Dermis microvascular lymphatic vessel endothelial cell (primary cell): ENCODE results near the gene PRICKLE4. TPM values are rescaled to one million over a fixed set of nuclear protein-coding genes. Genes with fewer than 3 reads are reported as not detected.
"Not testable (repeated sequence)": the region's sequence is repeated elsewhere in the genome, so short reads cannot be mapped to it uniquely, and the experiment has no call there.

Experiments
- DNase-seq, 2 donors: peaks; one replicate each; pipeline versions ENCODE4 v3.0.0 to v3.0.0-alpha.2; 2010; ENCODE audit warnings: low read depth in 2 of 2
- total RNA-seq: library from RNA; depleted of rRNA; stranded (reverse); fragments of >200 nt; gene quantifications from 2 replicates; pipeline ENCODE4 v1.2.1, GENCODE V29; 2014

The PRICKLE4 gene
- total RNA-seq, 1 donor from 2014 or later, result 6.4 TPM

- DNase-seq, result no peak
These were observed 15.9 kb downstream of the PRICKLE4 start for GRCh38 chr6:41796474-41796873.

GRCh38 chr6:41798901-41799558 is 18.4 kb downstream of the PRICKLE4 start:
- no peak for DNase-seq

GRCh38 chr6:41799559-41799911 is 19.0 kb downstream of the PRICKLE4 start:
- DNase-seq, result no peak

GRCh38 chr6:41801380-41801779 is 20.8 kb downstream of the PRICKLE4 start:
- DNase-seq, result peak in 1 of 2 donors; percentile 64

GRCh38 chr6:41805830-41806774 is 25.5 kb downstream of the PRICKLE4 start:
- no peak for DNase-seq

- no peak for DNase-seq
These were observed 30.5 kb downstream of the PRICKLE4 start for GRCh38 chr6:41811095-41811494.

GRCh38 chr6:41811946-41812345 is 31.4 kb downstream of the PRICKLE4 start:
- not testable (repeated sequence) for DNase-seq

- DNase-seq, result no peak
These were observed 32.9 kb downstream of the PRICKLE4 start for GRCh38 chr6:41813469-41813868.

- no peak for DNase-seq
These were observed 33.4 kb downstream of the PRICKLE4 start for GRCh38 chr6:41813956-41814355.

- DNase-seq, result no peak
These were observed 34.0 kb downstream of the PRICKLE4 start for GRCh38 chr6:41814629-41815028.

- DNase-seq, result no peak
These were observed 35.0 kb downstream of the PRICKLE4 start for GRCh38 chr6:41815587-41815986.

- peak in 1 of 2 donors; percentile 29 for DNase-seq
These were observed 37.9 kb downstream of the PRICKLE4 start for GRCh38 chr6:41818271-41819054.

- no peak for DNase-seq
These were observed 40.7 kb downstream of the PRICKLE4 start for GRCh38 chr6:41821266-41821665.

GRCh38 chr6:41822021-41822420 is 41.4 kb downstream of the PRICKLE4 start:
- no peak for DNase-seq

GRCh38 chr6:41823178-41823577 is 42.6 kb downstream of the PRICKLE4 start:
- no peak for DNase-seq

- peak in 1 of 2 donors; percentile 92 for DNase-seq
These were observed 44.3 kb downstream of the PRICKLE4 start for GRCh38 chr6:41824571-41825569.

- DNase-seq, result no peak
These were observed 45.9 kb downstream of the PRICKLE4 start for GRCh38 chr6:41826343-41827022.

- no peak for DNase-seq
These were observed 51.7 kb downstream of the PRICKLE4 start for GRCh38 chr6:41832263-41832662.

- DNase-seq, result no peak
These were observed 55.6 kb downstream of the PRICKLE4 start for GRCh38 chr6:41836022-41836659.

GRCh38 chr6:41836660-41837052 is 56.1 kb downstream of the PRICKLE4 start:
- no peak for DNase-seq
